HG03457 (cell line): Measurements from ENCODE around the gene TBC1D5.
A peak's percentile ranks its signal among the peaks of the same experiment; 100 is the strongest.

ENCODE experiments used
- ATAC-seq: cut with Tn5 transposase; IDR thresholded peaks from one replicate; pipeline ENCODE4 v1.9.1; 2021; ENCODE audit warnings: moderate number of reproducible peaks; ENCODE audit not compliant: unreplicated experiment

Gene TBC1D5

GRCh38 chr3:17258823-17259436, 483.5 kb downstream of the TBC1D5 start:
- no peak for ATAC-seq

- ATAC-seq, result no peak
These were observed 485.2 kb downstream of the TBC1D5 start for GRCh38 chr3:17257269-17257668.

GRCh38 chr3:17243621-17244020, 498.8 kb downstream of the TBC1D5 start:
- ATAC-seq, result no peak

DNA sequence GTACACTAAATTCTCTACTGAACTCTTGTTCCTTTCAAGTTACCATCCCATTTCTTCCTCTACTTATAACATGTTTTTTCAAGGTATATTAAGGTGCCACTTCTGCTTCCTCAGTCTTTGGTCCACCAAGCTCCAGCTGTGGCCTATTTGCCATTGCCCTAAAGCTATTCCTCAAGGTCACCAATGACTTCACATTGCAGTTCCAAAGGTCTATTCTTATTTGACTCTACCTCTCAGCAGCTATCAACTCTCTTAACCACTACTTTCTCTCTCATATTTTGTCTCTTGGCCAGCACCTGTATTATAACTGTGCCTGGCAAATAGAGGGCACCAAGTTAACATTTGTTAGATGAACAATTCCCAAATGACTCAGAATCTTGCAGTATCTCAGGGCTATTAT, 503.0 kb downstream of the TBC1D5 start:
- no peak for ATAC-seq

GRCh38 chr3:17238023-17238422, 504.4 kb downstream of the TBC1D5 start:
- ATAC-seq, result no peak

GRCh38 chr3:17235310-17235709, 507.1 kb downstream of the TBC1D5 start:
- ATAC-seq, result no peak

DNA sequence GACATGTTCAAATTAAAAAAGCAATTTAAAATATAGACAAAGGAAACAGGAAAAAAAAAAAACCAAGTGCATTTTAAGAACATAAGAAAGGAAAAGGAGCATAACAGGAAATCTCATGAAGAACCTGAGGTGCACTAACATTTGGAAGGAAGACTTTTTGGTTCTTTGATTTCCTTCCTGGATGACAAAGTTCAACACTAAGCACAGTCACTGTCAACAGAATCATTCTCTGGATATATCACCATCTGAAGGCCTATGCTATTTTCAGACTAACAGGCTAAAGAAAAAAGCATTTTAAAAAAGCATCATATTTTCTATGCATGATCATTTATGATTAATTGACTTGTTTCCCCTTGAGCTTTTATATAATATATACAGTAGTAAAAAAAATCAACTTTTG, 508.0 kb downstream of the TBC1D5 start:
- ATAC-seq, result no peak

GRCh38 chr3:17233398-17233800, 509.0 kb downstream of the TBC1D5 start:
- no peak for ATAC-seq

DNA sequence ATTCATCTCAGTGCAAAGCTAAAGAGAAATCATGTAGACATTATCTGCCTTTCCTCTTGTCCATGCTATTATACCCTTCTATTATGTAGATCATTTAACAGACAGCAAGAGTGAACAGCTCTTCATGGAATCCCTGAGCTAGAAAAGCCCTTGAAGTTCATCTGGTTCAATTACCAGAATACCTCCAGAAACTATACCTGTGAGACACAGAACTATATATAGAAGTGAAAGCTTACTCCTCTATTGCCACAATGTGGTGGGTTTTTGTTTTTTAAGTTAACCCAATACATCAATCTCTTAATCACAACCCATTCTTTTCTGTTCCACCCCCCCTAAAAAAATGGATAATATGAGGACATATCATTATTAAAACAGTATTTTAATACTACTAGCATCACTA, 510.0 kb downstream of the TBC1D5 start:
- ATAC-seq, result no peak

GRCh38 chr3:17231537-17232261, 510.7 kb downstream of the TBC1D5 start:
- ATAC-seq, result no peak

DNA sequence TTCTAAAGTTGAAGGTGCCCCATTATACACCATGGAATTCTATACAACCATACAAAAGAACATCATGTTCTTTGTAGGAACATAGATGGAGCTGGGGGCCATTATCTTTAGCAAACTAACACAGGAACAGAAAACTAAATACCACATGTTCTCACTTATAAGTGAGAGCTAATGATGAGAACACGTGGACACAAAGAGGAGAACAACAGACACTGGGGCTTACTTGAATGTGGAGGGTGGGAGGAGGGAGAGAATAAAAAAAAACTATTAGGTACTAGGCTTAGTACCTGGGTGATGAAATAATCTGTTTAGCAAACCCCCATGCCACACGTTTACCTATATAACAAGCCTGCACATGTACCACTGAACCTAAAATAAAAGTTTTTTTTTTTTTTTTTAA, 515.0 kb downstream of the TBC1D5 start:
- ATAC-seq, result no peak

DNA sequence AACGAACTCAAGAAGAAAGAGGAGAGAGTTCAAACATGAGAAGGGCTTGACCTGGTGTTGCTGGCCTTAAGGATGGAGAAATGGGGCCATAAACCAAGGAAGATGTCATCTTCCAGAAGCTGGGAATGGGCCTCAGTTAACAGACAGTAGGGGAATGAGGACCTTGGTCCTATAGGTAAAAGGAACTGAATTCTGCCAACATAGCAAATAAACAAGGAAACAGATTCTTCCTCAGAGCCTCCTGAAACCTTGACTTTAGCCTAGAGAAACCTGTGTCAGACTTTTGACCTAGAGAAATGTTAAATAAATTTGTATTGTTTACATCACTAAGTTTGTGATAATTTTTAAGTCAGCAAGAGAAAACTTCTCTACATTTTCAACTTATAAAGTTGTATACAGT, 520.9 kb downstream of the TBC1D5 start:
- ATAC-seq, result no peak

- no peak for ATAC-seq
These were observed 522.8 kb downstream of the TBC1D5 start for GRCh38 chr3:17219593-17219992.

DNA sequence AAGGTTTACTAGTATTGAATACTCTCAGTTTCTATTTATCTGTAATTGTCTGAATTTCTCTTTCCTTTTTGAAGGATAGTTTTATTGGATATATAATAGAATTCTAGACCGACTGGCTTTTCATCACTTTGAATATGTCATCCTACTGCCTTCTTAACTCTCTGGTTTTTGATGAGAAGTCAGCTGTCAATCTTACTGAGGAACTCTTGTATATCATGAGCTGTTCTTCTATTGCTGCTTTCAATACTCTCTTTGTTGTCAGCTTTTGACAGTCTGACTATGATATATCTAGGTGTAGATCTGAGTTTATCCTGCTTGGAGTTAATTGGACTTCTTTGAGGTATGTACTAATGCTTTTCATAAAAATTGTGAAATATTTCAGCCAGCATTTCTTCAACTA, 523.8 kb downstream of the TBC1D5 start:
- no peak for ATAC-seq

DNA sequence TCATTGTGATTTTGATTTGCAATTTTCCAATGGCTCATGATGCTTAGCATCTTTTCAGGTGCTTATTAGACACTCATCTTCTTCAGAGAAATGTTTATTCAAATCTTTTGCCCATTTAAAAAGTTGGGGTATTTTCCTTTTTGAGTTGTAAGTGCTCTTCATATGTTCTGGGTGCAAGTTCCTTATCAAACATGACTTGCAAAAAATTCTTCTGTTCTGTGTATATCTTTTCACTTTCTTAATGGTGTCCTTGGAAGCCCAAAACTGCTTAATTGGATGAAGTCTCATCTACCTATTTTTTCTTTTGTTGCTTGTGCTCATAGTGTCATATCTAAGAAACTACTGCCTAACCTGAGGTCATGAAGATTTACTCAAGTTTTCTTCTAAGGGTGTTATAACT, 524.8 kb downstream of the TBC1D5 start:
- no peak for ATAC-seq

- ATAC-seq, result no peak
These were observed 529.3 kb downstream of the TBC1D5 start for GRCh38 chr3:17213102-17213501.

- no peak for ATAC-seq
These were observed 534.5 kb downstream of the TBC1D5 start for GRCh38 chr3:17207979-17208378.

GRCh38 chr3:17207019-17207418, 535.4 kb downstream of the TBC1D5 start:
- ATAC-seq, result no peak

GRCh38 chr3:17204049-17204650, 538.3 kb downstream of the TBC1D5 start:
- no peak for ATAC-seq

DNA sequence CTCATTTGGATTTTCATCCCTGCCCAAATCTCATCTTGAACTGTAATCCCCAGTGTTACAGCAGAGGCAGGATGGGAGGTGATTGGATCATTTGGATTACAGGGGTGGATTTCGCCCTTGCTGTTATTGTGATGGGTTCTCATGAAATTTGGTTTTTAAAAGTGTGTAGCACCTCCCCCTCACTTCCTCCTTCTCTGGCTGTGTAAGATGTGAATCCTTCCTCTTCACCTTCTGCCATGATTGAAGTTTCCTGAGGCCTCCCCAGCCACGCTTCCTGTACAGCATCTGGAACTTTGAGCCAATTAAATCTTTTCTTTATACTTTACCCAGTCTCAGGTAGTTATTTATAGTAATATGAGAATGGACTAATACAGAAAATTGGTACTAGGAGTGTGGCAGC, 540.9 kb downstream of the TBC1D5 start:
- no peak for ATAC-seq

GRCh38 chr3:17195856-17196604, 546.4 kb downstream of the TBC1D5 start:
- no peak for ATAC-seq

DNA sequence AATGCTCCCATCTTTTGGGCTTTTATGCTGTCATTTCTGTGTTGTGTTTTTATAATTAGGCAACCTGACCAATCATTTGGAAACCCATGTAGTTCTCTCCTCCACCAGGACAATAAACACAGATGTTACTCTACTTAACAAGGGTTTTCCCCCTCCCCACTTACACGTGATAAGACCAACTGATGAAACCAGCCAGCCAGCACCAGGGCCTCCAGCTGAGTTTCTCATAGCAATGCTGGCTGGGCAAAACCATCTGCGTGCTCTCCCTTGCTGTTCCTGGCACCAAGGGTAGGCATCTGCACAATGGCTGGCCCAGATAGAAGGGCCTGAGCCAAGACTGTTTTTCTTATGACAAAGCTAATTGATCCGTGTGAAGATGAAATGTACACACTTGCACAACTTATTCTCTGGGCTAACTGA, 547.2 kb downstream of the TBC1D5 start:
- peak; percentile 92 for ATAC-seq
